Retina (tissue), 1 donor: ENCODE data around the gene KLHL3.
"Not testable (repeated sequence)": the region's sequence is repeated elsewhere in the genome, so short reads cannot be mapped to it uniquely, and the experiment has no call there.

Experiments
- DNase-seq: peaks from one replicate; pipeline ENCODE4 v3.0.0-alpha.2; 2016

KLHL3 gene

GRCh38 chr5:137665678-137666460 lies 70.0 kb downstream of the KLHL3 start:
- DNase-seq, result no peak

GRCh38 chr5:137660349-137660817 lies 75.5 kb downstream of the KLHL3 start:
- peak; percentile 62 for DNase-seq

GRCh38 chr5:137659209-137659608 lies 76.7 kb downstream of the KLHL3 start:
- DNase-seq, result no peak

- no peak for DNase-seq
Measured at GRCh38 chr5:137658324-137658723, 77.6 kb downstream of the KLHL3 start.

GRCh38 chr5:137657073-137657472 lies 78.8 kb downstream of the KLHL3 start:
- DNase-seq, result no peak

- DNase-seq, result no peak
Measured at GRCh38 chr5:137656558-137656957, 79.3 kb downstream of the KLHL3 start.

- no peak for DNase-seq
Measured at GRCh38 chr5:137651022-137651421, 84.9 kb downstream of the KLHL3 start.

GRCh38 chr5:137649228-137649935 lies 86.5 kb downstream of the KLHL3 start:
- DNase-seq, result no peak

- DNase-seq, result no peak
Measured at GRCh38 chr5:137648361-137648760, 87.5 kb downstream of the KLHL3 start.

GRCh38 chr5:137647401-137647800 lies 88.5 kb downstream of the KLHL3 start:
- DNase-seq, result no peak

GRCh38 chr5:137646761-137647160 lies 89.1 kb downstream of the KLHL3 start:
- no peak for DNase-seq

- DNase-seq, result not testable (repeated sequence)
Measured at GRCh38 chr5:137643081-137643480, 92.8 kb downstream of the KLHL3 start.

GRCh38 chr5:137642091-137642490 lies 93.8 kb downstream of the KLHL3 start:
- DNase-seq, result no peak

- DNase-seq, result no peak
Measured at GRCh38 chr5:137641148-137641547, 94.7 kb downstream of the KLHL3 start.

GRCh38 chr5:137639645-137640044 lies 96.2 kb downstream of the KLHL3 start:
- DNase-seq, result no peak

GRCh38 chr5:137638841-137639240 lies 97.0 kb downstream of the KLHL3 start:
- no peak for DNase-seq

- DNase-seq, result no peak
Measured at GRCh38 chr5:137636830-137637714, 98.8 kb downstream of the KLHL3 start.

- DNase-seq, result no peak
Measured at GRCh38 chr5:137636099-137636498, 99.8 kb downstream of the KLHL3 start.

- no peak for DNase-seq
Measured at GRCh38 chr5:137635521-137635921, 100.4 kb downstream of the KLHL3 start.

- no peak for DNase-seq
Measured at GRCh38 chr5:137633896-137634295, 102.0 kb downstream of the KLHL3 start.

- no peak for DNase-seq
Measured at GRCh38 chr5:137632716-137633115, 103.2 kb downstream of the KLHL3 start.

- DNase-seq, result no peak
Measured at GRCh38 chr5:137631453-137631852, 104.4 kb downstream of the KLHL3 start.

- DNase-seq, result no peak
Measured at GRCh38 chr5:137630972-137631370, 104.9 kb downstream of the KLHL3 start.
